SK-N-SH (cell line): ENCODE measurements around the gene GAB2. TPM values are rescaled to one million over a fixed set of nuclear protein-coding genes. Genes with fewer than 3 reads are reported as not detected.

Experiments used
- CTCF ChIA-PET: fragments of 300-600, 350-600 bp; formaldehyde crosslinking; extraction: SDS; loops from one replicate; lab custom pipeline; 2021; lab: Yijun Ruan, JAX
- POLR2A ChIA-PET: fragments of 350-600 bp; sonication (Branson Sonifier 250); formaldehyde crosslinking; extraction: SDS; loops from one replicate; lab custom pipeline; 2020; ENCODE audit warnings: antibody characterized with exemption, inconsistent platforms; lab: Yijun Ruan, JAX
- DNase-seq: peaks from one replicate; pipeline ENCODE4 v3.0.0; 2012
- H2AFZ ChIP-seq: fragments of 200-600 bp; sonication (generic); 2 replicates; pipeline ENCODE4 v1.8.1; 2016; ENCODE audit warnings: antibody characterized with exemption, mild to moderate bottlenecking, low read depth
- H3F3A ChIP-seq: fragments of 200-600 bp; sonication (generic); replicated peaks from 2 replicates; pipeline ENCODE3; 2016; ENCODE audit warnings: antibody characterized with exemption, mild to moderate bottlenecking; ENCODE audit not compliant: insufficient read depth
- H3K27ac ChIP-seq, 2 experiments: fragments of 200-500 bp in 1 of 2; fragments of 200-600 bp in 1 of 2; sonication (Bioruptor generic) in 1 of 2; sonication (generic), shearing (Covaris generic) in 1 of 2; 2 replicates each; pipeline versions ENCODE4 v1.5.1 to v1.6.1; 2014 to 2016; ENCODE audit warnings: low read depth in 2 of 2, inconsistent platforms in 1 of 2, low read length in 1 of 2, mild to moderate bottlenecking in 1 of 2, mixed read lengths in 1 of 2
- H3K27me3 ChIP-seq: fragments of 200-600 bp; sonication (generic), shearing (Covaris generic); 2 replicates; pipeline ENCODE4 v1.6.1; 2016; ENCODE audit warnings: mixed run types; ENCODE audit not compliant: insufficient read depth
- H3K36me3 ChIP-seq, 2 experiments: fragments of 200-500 bp in 1 of 2; fragments of 200-600 bp in 1 of 2; sonication (Bioruptor generic) in 1 of 2; sonication (generic) in 1 of 2; replicated peaks in 1 of 2; 2 replicates each; pipeline versions ENCODE3 to v1.5.1; 2014 to 2016; ENCODE audit warnings: low read length in 1 of 2, mild to moderate bottlenecking in 1 of 2; ENCODE audit not compliant: insufficient read depth in 2 of 2, control insufficient read depth in 1 of 2
- H3K4me1 ChIP-seq, 2 experiments: fragments of 200-500 bp in 1 of 2; fragments of 200-600 bp in 1 of 2; sonication (Bioruptor generic) in 1 of 2; sonication (generic), shearing (Covaris generic) in 1 of 2; 2 replicates each; pipeline versions ENCODE4 v1.5.1 to v1.6.1; 2014 to 2016; ENCODE audit warnings: low read depth in 1 of 2, low read length in 1 of 2, mixed run types in 1 of 2; ENCODE audit not compliant: insufficient read depth in 2 of 2, control insufficient read depth in 1 of 2
- H3K4me2 ChIP-seq: fragments of 200-600 bp; sonication (generic), shearing (Covaris generic); 2 replicates; pipeline ENCODE4 v1.6.1; 2017; ENCODE audit warnings: mixed run types
- H3K4me3 ChIP-seq, 2 experiments: fragments of 200-500 bp in 1 of 2; fragments of 200-600 bp in 1 of 2; sonication (Bioruptor generic) in 1 of 2; sonication (generic), shearing (Covaris generic) in 1 of 2; 2 replicates each; pipeline versions ENCODE4 v1.5.1 to v1.8.1; 2014 to 2016; ENCODE audit warnings: low read depth in 2 of 2, inconsistent platforms in 1 of 2, low read length in 1 of 2, mild to moderate bottlenecking in 1 of 2, mixed read lengths in 1 of 2, moderate library complexity in 1 of 2
- H3K79me2 ChIP-seq: fragments of 200-600 bp; sonication (generic); 2 replicates; pipeline ENCODE4 v1.8.1; 2017; ENCODE audit warnings: mild to moderate bottlenecking; ENCODE audit not compliant: insufficient read depth
- H3K9ac ChIP-seq: fragments of 200-600 bp; sonication (generic); 2 replicates; pipeline ENCODE4 v1.6.1; 2017; ENCODE audit warnings: mixed run types
- H3K9me2 ChIP-seq: fragments of 200-600 bp; sonication (generic); 2 replicates; pipeline ENCODE4 v1.6.1; 2017; ENCODE audit warnings: mixed run types
- H3K9me3 ChIP-seq: fragments of 200-600 bp; sonication (generic); 2 replicates; pipeline ENCODE4 v1.6.1; 2017; ENCODE audit warnings: mixed run types, mild to moderate bottlenecking, moderate library complexity
- H4K20me1 ChIP-seq: fragments of 200-600 bp; sonication (generic); 2 replicates; pipeline ENCODE4 v1.6.1; 2017; ENCODE audit warnings: mild to moderate bottlenecking, mixed run types; ENCODE audit not compliant: insufficient read depth
- ELF1 ChIP-seq: IDR thresholded peaks from 2 replicates; pipeline ENCODE4 v1.4.0; 2012
- FOXJ3 ChIP-seq: sonication (generic); formaldehyde crosslinking; IDR thresholded peaks from 2 replicates; pipeline ENCODE4 v1.5.1; 2020; ENCODE audit warnings: mild to moderate bottlenecking, missing genetic modification reagents
- FOXM1 ChIP-seq: IDR thresholded peaks from 2 replicates; pipeline ENCODE4 v1.4.0; 2012; ENCODE audit warnings: low read depth, mild to moderate bottlenecking
- GABPA ChIP-seq: IDR thresholded peaks from 2 replicates; pipeline ENCODE4 v1.4.0; 2012; ENCODE audit warnings: low read depth, mild to moderate bottlenecking
- IRF3 ChIP-seq: fragments of 150-350 bp; IDR thresholded peaks from 2 replicates; pipeline ENCODE4 v1.6.1; 2016; ENCODE audit warnings: mild to moderate bottlenecking, low read depth, low read length
- MAX ChIP-seq: IDR thresholded peaks from 2 replicates; pipeline ENCODE4 v1.4.0; 2012; ENCODE audit warnings: low read depth
- NFIC ChIP-seq: IDR thresholded peaks from 2 replicates; pipeline ENCODE4 v1.4.0; 2012; ENCODE audit warnings: borderline replicate concordance
- TCF12 ChIP-seq: IDR thresholded peaks from 2 replicates; pipeline ENCODE4 v1.4.0; 2012
- TEAD4 ChIP-seq: IDR thresholded peaks from 2 replicates; pipeline ENCODE4 v1.4.0; 2012; ENCODE audit warnings: mild to moderate bottlenecking, borderline replicate concordance; ENCODE audit not compliant: insufficient read depth
- USF2 ChIP-seq: fragments of 150-350 bp; IDR thresholded peaks from 2 replicates; pipeline ENCODE4 v1.6.1; 2017; ENCODE audit warnings: antibody characterized with exemption, low read length, low read depth, borderline replicate concordance
- ZBTB33 ChIP-seq: IDR thresholded peaks from 2 replicates; pipeline ENCODE4 v1.4.0; 2012; ENCODE audit warnings: low read depth, borderline replicate concordance
- WGBS: methylation state at CpG from one replicate; pipeline ENCODE4 v1.1.6; 2017; ENCODE audit warnings: low lambda C conversion rate; 5-methylcytosine and 5-hydroxymethylcytosine counted together
- polyA plus RNA-seq, 3 experiments: library from polyadenylated mRNA; depleted of rRNA; stranded (reverse); fragments of >200 nt; gene quantifications; 2 replicates each; pipeline ENCODE4 v1.2.3, GENCODE V29; 2012

The GAB2 gene
- polyA plus RNA-seq, 1 of the 3 experiments (the other 2 are of a cell fraction): 5.6 TPM

- Histone ChIP-seq H3K27ac (peak overlapping the region in 1 of 2 experiments; percentile 80; a peak in 3 of 4 replicates), H3K36me3 (peaks cover 0 to 21% of the 10 kb centered on the region in 2 experiments), H3K4me1 (peaks cover 21 to 32% of the 10 kb centered on the region in 2 experiments; a peak in 3 of 4 replicates), H2AFZ (no peak overlapping the region), H3F3A (peaks cover 5% of the 10 kb centered on the region), H3K9ac (peak overlapping the region; percentile 92), H3K27me3 (no peaks in the 10 kb centered on the region), H3K79me2 (peaks cover 82% of the 10 kb centered on the region), H3K9me2 (no peaks in the 10 kb centered on the region), H4K20me1 (0 out of 2 replicates have a peak, but pooled peaks cover 6% of the 10 kb centered on the region), H3K4me2 (peak overlapping the region; percentile 83), H3K4me3 (peak overlapping the region; percentile 74 to 98), H3K9me3 (no peaks in the 10 kb centered on the region)
- ChIA-PET CTCF (interaction anchor here (1.2 to 1.3 kb wide), 2 partner anchors 40 to 48 kb away, joined by 3 read pairs; partner anchors contain the start of gene ALG8), POLR2A (interaction anchor here (0.6 to 1.9 kb wide), 7 partner anchors 18 to 387 kb away, joined by 3 to 13 read pairs (median 5); partner anchors contain the start of genes ALG8, GAB2 and NARS2)
- 31% methylated on average over 28 of the region's 31 CpGs for WGBS
- no peak for DNase-seq
- TF ChIP-seq TEAD4 (no peak), FOXM1 (no peak), USF2 (no peak), FOXJ3 (CRISPR knock-in tag) (no peak)
Observed at GRCh38 chr11:78187366-78188285, 230.0 kb downstream of the GAB2 start.

- WGBS: 72% methylated on average over 2 of the region's 2 CpGs
- Histone ChIP-seq H3K79me2 (peaks cover 42% of the 10 kb centered on the region; the same call in 1 of the 2 replicates), H3K9me2 (no peaks in the 10 kb centered on the region), H2AFZ (no peak overlapping the region), H3K4me3 (no peak overlapping the region)
- CTCF ChIA-PET: no interaction called here
- TF ChIP-seq ELF1 (no peak), IRF3 (no peak), GABPA (no peak), NFIC (no peak), TCF12 (no peak), ZBTB33 (no peak), USF2 (no peak), MAX (no peak)
- TF ChIP-seq, all 33 proteins: peak for 0
- Histone ChIP-seq H3K27me3 (no peaks in the 10 kb centered on the region), H3K36me3 (peaks cover 0 to 21% of the 10 kb centered on the region in 2 experiments), H3K4me1 (peaks cover 3 to 9% of the 10 kb centered on the region in 2 experiments; a peak in 2 of 4 replicates), H3F3A (no peaks in the 10 kb centered on the region), H3K9me3 (no peaks in the 10 kb centered on the region), H3K9ac (no peak overlapping the region), H3K27ac (no peak overlapping the region), H3K4me2 (no peak overlapping the region), H4K20me1 (no peaks in the 10 kb centered on the region)
- no peak for DNase-seq
- POLR2A ChIA-PET: no interaction called here
Observed at GRCh38 chr11:78181185-78181584, 236.4 kb downstream of the GAB2 start.
